ENCODE measurements around the gene SULT2B1. TPM values are rescaled to one million over a fixed set of nuclear protein-coding genes. Genes with fewer than 3 reads are reported as not detected.
"Not testable (repeated sequence)": the region's sequence is repeated elsewhere in the genome, so short reads cannot be mapped to it uniquely, and the experiment has no call there.

The SULT2B1 gene
- total RNA-seq, 2 donors from 2014 or later, result 1.4 to 7.7 TPM

- Histone ChIP-seq H3K9ac (ENCODE audit: low read depth in 2 of 2, low read length in 2 of 2) (no peak overlapping the region), H3K36me3 (no peaks in the 10 kb centered on the region), H3K27me3 (peaks cover 28% of the 10 kb centered on the region), H3K4me3 (peak overlapping the region; percentile 52), H3K9me3 (no peaks in the 10 kb centered on the region), H3K27ac (no peak overlapping the region), H3K4me1 (peaks cover 6% of the 10 kb centered on the region)
- intact Hi-C loops (cut with DNase I), result no loop called here
- DNase-seq, result no peak
- no peak for TF ChIP-seq CTCF (IDR thresholded peaks at IDR 0.05)
Observed at GRCh38 chr19:48512504-48513288, 39.3 kb upstream of the SULT2B1 start.

GRCh38 chr19:48513289-48514122 is 38.5 kb upstream of the SULT2B1 start:
- no peaks in the 10 kb centered on the region for H3K9me3 ChIP-seq
- H3K9ac ChIP-seq (ENCODE audit: low read depth in 2 of 2, low read length in 2 of 2), result peak overlapping the region; percentile 26 to 46
- H3K27ac ChIP-seq, result no peak overlapping the region

GRCh38 chr19:48514123-48514458 is 37.9 kb upstream of the SULT2B1 start:
- no peak for DNase-seq
- intact Hi-C loops (cut with DNase I), result no loop called here
- peaks cover 28% of the 10 kb centered on the region for H3K27me3 ChIP-seq

More at GRCh38 chr19:48513289-48514122, 38.5 kb upstream of the SULT2B1 start:
- peaks cover 28% of the 10 kb centered on the region for H3K27me3 ChIP-seq
- H3K4me1 ChIP-seq, result peaks cover 6% of the 10 kb centered on the region
- TF ChIP-seq CTCF (IDR thresholded peaks at IDR 0.05), result no peak
- H3K4me3 ChIP-seq, result peak overlapping the region; percentile 52
- intact Hi-C loops (cut with DNase I), result no loop called here
- no peaks in the 10 kb centered on the region for H3K36me3 ChIP-seq
- DNase-seq, result peak; percentile 78

GRCh38 chr19:48516536-48516935 is 35.4 kb upstream of the SULT2B1 start:
- Histone ChIP-seq H3K4me1 (peaks cover 6% of the 10 kb centered on the region), H3K4me3 (no peak overlapping the region), H3K27me3 (peaks cover 18% of the 10 kb centered on the region), H3K9ac (ENCODE audit: low read depth in 2 of 2, low read length in 2 of 2) (no peak overlapping the region), H3K9me3 (no peaks in the 10 kb centered on the region), H3K27ac (no peak overlapping the region), H3K36me3 (no peaks in the 10 kb centered on the region)
- intact Hi-C loops (cut with DNase I), result no loop called here
- DNase-seq, result no peak
- TF ChIP-seq CTCF (IDR thresholded peaks at IDR 0.05), result no peak

More at GRCh38 chr19:48514123-48514458, 37.9 kb upstream of the SULT2B1 start:
- peaks cover 6% of the 10 kb centered on the region for H3K4me1 ChIP-seq
- TF ChIP-seq CTCF (IDR thresholded peaks at IDR 0.05), result no peak
- H3K9me3 ChIP-seq, result no peaks in the 10 kb centered on the region
- H3K9ac ChIP-seq (ENCODE audit: low read depth in 2 of 2, low read length in 2 of 2), result no peak overlapping the region
- H3K36me3 ChIP-seq, result no peaks in the 10 kb centered on the region
- no peak overlapping the region for H3K27ac ChIP-seq
- no peak overlapping the region for H3K4me3 ChIP-seq

- no peak for TF ChIP-seq CTCF (IDR thresholded peaks at IDR 0.05)
- H3K27ac ChIP-seq, result no peak overlapping the region
- H3K4me3 ChIP-seq, result no peak overlapping the region
- intact Hi-C loops (cut with DNase I), result no loop called here
- no peak overlapping the region for H3K9ac ChIP-seq (ENCODE audit: low read depth in 2 of 2, low read length in 2 of 2)
- DNase-seq, result no peak
- H3K36me3 ChIP-seq, result no peaks in the 10 kb centered on the region
- H3K27me3 ChIP-seq, result peaks cover 5% of the 10 kb centered on the region
- no peaks in the 10 kb centered on the region for H3K9me3 ChIP-seq
- H3K4me1 ChIP-seq, result peaks cover 6% of the 10 kb centered on the region
Observed at GRCh38 chr19:48518207-48518606, 33.8 kb upstream of the SULT2B1 start.

GRCh38 chr19:48519426-48519825 is 32.5 kb upstream of the SULT2B1 start:
- not testable (repeated sequence) for H3K27me3 ChIP-seq

More at GRCh38 chr19:48519426-48519825, 32.5 kb upstream of the SULT2B1 start:
- H3K9me3 ChIP-seq; H3K4me1 ChIP-seq; H3K27ac ChIP-seq; intact Hi-C loops (cut with DNase I); H3K9ac ChIP-seq (ENCODE audit: low read depth in 2 of 2, low read length in 2 of 2); DNase-seq; H3K36me3 ChIP-seq; H3K4me3 ChIP-seq: not testable (repeated sequence)
